HG02884 (cell line): ENCODE measurements around the gene OBSCN.

Experiments used
- ATAC-seq: cut with Tn5 transposase; IDR thresholded peaks from one replicate; pipeline ENCODE4 v1.9.1; 2021; ENCODE audit warnings: mild to moderate bottlenecking, moderate library complexity; ENCODE audit not compliant: unreplicated experiment

Gene OBSCN

DNA sequence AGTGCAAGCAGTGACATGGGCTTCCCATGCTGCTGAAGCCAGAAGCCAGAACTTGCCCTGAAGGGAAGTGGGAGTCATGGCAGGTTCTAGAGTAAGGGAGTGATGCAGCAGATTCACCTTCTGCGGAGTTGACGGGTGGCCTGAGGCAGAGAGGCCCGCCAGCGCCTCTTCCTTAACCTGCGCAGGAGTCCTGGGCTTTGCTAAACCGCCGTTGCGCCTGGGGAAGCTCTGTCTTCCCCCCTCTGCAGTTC, 67.3 kb downstream of the OBSCN start:
- no peak for ATAC-seq

DNA sequence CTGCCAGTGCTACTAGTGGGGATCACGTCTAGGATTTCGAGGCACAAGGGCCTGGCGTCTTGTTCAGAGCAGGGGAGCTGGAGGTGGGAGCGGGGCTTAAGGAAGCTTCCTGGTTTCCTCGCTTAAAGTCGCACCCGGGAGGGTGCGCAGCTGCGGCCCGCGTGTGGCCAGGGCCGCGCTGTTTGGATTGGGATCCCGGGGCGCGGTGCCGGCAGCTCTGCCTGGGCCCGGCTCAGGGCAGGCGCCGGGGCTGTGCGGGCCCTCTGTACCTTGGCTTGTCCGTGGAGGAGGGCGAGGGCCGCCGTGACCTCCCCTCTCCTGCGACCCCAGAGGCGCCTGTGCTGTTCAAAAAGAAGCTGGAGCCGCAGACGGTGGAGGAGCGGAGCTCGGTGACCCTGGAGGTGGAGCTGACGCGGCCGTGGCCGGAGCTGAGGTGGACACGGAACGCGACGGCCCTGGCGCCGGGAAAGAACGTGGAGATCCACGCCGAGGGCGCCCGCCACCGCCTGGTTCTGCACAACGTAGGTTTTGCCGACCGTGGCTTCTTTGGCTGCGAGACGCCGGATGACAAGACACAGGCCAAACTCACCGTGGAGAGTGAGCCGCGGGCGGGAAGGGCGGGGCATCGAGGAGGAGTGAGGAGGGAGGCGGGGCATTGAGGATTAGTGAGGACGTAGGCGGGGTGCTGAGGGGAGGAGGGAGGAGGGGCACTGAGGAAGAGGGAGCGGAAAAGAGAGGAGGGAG, 67.8 kb downstream of the OBSCN start:
- ATAC-seq: peak; percentile 79

DNA sequence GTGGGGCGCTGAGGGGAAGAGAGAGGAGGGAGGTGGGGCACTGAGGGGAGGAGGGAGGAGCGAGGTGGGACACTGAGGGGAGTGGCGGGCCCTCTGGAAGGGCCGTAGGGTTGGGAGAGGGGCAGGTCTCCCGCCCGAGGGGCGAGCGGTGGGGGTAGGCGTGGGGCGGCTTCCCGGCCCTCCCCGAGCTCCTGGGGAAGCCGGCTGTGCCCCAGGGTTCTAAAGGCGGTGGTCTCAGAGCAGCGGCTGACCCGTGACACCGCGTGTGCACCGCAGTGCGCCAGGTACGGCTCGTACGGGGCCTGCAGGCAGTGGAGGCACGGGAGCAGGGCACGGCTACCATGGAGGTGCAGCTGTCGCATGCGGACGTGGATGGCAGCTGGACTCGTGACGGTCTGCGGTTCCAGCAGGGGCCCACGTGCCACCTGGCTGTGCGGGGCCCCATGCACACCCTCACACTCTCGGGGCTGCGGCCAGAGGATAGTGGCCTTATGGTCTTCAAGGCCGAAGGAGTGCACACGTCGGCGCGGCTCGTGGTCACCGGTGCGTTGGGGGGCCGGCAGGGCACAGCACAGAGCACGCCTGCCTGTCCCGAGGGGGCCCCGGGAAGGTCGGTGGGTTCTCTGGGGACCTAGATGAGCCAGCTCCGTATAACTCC, 68.5 kb downstream of the OBSCN start:
- no peak for ATAC-seq

DNA sequence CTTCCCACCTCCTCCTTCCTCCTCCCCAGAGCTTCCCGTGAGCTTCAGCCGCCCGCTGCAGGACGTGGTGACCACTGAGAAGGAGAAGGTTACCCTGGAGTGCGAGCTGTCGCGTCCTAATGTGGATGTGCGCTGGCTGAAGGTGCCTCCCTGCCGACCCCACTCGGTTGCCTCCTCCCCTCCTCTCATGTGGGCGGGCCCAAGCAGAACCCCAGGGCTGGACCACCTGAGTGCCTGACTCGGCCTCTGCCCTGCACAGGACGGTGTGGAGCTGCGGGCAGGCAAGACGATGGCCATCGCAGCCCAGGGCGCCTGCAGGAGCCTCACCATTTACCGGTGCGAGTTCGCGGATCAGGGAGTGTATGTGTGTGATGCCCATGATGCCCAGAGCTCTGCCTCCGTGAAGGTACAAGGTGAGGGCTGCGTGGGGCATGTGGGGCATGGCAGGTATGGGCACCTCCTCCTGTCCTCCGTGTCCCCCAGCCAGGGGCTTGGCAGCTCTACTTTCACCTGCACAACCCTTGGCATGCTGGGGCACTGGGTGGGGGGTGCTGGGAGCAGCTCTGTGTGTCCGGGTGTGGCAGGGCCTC, 69.2 kb downstream of the OBSCN start:
- ATAC-seq: no peak

DNA sequence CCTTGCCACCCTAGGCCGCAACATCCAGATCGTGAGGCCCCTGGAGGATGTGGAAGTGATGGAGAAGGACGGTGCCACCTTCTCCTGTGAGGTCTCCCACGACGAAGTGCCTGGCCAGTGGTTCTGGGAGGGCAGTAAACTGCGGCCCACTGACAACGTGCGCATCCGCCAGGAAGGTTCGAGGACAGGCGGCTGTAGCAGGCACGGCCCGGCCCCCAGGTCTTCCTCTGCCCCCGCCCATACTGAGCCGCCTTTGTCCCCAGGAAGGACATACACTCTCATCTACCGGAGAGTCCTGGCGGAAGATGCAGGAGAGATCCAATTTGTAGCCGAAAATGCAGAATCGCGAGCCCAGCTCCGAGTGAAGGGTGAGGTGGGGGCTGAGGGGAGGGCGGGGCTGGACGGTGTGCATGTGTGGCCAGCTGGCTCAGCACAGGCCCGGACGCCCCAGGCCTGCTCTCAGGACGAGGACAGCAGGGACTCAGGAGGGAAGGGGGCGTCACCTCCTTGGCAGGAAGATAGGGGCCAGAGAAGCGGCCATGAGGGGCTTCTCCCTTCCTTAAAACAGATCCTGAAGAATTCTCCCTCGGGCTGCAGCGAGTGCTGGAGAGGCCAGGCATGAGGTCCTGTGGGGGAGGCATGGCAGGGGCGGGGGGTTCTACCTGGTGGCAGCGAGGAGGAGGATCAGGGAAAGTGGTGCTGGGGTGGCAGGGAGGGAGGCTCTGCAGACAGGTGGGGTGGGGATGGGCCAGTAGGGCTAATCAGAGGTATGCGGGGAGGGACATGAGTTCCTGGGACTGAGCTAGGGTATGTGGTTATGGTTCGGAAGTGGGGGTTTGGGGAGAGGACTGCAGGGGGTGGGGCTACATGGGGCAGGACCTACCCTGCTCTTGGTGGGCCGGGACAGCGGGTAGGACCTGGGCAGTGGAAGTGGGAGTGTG, 69.9 kb downstream of the OBSCN start:
- no peak for ATAC-seq

DNA sequence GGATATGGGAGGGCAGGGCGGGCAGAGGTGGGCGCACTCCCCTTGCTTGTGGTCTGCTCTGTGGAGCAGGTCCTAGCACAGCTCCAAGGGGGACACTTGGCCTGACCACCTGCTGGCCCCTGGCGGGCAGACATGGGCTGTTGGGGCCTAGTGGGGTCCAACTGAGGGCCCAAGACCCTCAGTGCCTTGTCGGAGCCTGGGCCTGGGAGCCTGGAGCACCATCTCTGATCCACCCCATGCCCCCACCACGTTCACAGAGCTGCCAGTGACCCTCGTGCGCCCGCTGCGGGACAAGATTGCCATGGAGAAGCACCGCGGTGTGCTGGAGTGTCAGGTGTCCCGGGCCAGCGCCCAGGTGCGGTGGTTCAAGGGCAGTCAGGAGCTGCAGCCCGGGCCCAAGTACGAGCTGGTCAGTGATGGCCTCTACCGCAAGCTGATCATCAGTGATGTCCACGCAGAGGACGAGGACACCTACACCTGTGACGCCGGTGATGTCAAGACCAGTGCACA, 70.6 kb downstream of the OBSCN start:
- ATAC-seq: no peak

DNA sequence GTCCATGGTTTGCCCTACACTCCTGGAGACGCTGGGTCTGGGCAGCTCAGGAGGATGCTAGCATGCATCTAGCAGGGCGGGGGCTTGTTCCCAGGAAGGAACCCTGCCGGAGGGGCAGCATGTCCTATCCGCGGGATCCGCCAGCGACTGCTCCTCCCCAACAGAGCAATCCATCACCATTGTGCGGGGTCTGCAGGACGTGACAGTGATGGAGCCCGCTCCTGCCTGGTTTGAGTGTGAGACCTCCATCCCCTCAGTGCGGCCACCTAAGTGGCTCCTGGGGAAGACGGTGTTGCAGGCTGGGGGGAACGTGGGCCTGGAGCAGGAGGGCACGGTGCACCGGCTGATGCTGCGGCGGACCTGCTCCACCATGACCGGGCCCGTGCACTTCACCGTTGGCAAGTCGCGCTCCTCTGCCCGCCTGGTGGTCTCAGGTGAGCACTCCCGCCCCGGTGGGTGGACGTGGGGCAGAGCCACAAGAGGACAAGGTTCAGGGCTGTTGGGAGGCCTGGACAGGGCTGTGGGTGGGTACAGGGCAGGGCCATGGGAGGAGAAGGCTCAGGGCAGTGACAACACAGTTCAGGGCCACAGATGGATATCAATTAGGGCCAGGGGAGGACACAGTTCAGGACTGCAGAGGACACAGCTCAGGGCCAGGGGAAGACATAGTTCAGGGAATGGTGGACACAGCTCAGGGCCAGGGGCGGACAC, 71.3 kb downstream of the OBSCN start:
- ATAC-seq: no peak

DNA sequence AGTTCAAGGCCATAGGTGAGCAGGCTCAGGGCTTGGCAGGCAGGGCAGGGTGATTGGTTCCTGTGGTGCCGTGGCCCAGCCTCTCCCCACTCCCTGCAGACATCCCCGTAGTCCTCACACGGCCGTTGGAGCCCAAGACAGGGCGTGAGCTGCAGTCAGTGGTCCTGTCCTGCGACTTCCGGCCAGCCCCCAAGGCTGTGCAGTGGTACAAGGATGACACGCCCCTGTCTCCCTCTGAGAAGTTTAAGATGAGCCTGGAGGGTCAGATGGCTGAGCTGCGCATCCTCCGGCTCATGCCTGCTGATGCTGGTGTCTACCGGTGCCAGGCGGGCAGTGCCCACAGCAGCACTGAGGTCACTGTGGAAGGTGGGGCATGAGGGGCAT, 71.9 kb downstream of the OBSCN start:
- no peak for ATAC-seq

DNA sequence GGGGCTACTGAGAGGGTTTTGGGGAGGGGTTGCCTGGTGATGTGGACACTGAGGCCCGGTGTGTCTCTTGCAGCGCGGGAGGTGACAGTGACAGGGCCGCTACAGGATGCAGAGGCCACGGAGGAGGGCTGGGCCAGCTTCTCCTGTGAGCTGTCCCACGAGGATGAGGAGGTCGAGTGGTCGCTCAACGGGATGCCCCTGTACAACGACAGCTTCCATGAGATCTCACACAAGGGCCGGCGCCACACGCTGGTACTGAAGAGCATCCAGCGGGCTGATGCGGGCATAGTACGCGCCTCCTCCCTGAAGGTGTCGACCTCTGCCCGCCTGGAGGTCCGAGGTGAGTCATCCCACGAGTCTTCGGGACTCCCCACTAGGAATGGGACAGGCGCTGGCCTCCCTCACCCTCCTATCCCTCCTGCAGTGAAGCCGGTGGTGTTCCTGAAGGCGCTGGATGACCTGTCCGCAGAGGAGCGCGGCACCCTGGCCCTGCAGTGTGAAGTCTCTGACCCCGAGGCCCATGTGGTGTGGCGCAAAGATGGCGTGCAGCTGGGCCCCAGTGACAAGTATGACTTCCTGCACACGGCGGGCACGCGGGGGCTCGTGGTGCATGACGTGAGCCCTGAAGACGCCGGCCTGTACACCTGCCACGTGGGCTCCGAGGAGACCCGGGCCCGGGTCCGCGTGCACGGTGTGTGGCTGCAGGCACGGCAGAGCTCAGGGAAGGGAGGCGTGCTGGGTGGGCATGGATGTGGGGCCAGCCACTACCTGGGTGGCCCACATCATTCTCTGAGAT, 72.5 kb downstream of the OBSCN start:
- no peak for ATAC-seq

DNA sequence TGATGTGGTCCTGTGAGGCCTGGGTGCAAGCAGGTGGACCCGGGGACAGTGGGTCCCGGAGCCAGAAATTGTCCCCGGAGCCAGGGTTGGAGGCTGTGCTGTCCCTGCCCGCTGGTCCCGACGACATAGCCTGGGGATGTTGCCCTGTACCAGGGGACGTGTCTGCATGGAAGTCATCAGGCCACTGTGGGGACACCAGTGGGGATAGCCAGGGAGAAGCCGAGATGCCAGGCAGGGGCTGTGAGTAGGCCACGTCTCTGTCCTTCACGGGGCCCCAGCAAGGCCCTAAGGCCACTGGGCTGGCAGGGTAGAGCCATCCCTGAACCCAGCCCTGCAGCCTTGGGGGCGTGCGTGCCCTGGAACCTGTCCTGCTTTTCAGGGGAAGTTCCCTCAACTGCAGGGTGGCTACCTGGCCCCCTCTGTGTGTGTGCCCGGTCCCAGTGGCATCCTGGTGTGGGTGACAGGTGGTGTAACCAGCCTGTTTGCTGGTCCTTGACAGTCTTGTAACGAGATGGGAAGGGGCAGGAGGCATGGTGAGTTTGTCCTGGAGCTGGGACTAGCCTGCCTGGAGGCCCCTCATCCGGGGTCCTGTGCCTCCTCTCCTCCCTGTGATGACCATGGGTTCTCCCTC, 73.2 kb downstream of the OBSCN start:
- no peak for ATAC-seq

DNA sequence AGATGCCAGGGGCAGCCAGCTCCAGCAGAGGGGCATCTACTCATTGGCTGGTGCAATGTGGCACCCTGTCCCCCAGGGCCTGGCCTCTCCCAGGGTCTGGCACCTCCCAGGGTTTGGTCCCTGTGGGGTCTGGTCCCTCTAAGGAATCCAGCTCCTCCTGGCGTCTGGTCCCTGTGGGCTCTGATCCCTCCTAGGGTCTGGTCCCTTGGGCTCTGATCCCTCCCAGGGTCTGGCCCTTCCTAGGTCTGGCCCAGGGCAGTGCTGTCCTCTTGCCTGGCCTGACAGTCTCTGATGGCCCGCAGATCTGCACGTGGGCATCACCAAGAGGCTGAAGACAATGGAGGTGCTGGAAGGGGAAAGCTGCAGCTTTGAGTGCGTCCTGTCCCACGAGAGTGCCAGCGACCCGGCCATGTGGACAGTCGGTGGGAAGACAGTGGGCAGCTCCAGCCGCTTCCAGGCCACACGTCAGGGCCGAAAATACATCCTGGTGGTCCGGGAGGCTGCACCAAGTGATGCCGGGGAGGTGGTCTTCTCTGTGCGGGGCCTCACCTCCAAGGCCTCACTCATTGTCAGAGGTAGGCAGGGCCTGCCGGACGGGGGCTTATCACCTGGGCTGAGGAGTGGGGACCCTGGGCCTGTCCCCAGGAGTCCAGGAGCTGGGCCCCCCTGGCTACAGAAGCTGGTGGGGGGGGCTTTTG, 73.9 kb downstream of the OBSCN start:
- no peak for ATAC-seq

DNA sequence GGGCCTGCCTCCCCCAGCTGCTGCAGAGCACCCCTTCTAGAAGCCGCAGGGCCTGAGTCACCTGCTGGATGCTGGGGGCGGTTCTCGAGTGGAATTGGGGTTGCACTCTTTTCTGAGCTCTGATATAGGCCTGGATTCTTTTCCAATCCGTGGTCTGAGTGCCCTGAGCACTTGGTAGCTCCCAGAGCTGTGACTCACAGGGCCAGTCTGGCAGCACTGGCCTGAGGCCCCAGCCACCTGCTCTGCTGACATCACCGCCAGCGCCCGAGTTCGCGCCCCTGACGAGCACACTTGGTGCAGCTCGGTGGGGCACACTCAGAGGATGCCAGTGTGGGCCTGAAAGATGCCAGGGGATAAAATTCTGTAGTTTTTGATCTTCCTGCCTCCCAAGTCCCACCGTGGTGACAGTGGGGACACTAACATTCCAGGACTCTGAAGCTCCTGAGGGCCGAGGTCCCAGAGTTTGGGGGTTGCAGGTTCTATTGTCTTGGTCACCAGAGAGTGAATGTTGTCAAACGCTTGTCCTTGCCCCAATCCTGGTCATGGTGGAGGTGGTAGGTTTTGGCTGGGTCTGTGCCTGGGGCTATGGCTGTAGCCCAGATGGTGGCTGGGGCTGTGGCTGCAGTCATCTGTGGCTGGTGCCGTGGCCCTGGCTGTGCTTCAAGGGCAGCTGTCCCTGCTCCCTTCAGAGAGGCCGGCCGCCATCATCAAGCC, 74.6 kb downstream of the OBSCN start:
- ATAC-seq: no peak

DNA sequence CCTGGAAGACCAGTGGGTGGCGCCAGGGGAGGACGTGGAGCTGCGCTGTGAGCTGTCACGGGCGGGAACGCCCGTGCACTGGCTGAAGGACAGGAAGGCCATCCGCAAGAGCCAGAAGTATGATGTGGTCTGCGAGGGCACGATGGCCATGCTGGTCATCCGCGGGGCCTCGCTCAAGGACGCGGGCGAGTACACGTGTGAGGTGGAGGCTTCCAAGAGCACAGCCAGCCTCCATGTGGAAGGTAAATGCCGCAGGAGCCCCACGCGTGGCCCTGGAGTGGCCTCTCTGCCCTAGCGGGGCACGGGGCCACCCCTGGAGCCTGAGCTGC, 75.2 kb downstream of the OBSCN start:
- ATAC-seq: no peak

DNA sequence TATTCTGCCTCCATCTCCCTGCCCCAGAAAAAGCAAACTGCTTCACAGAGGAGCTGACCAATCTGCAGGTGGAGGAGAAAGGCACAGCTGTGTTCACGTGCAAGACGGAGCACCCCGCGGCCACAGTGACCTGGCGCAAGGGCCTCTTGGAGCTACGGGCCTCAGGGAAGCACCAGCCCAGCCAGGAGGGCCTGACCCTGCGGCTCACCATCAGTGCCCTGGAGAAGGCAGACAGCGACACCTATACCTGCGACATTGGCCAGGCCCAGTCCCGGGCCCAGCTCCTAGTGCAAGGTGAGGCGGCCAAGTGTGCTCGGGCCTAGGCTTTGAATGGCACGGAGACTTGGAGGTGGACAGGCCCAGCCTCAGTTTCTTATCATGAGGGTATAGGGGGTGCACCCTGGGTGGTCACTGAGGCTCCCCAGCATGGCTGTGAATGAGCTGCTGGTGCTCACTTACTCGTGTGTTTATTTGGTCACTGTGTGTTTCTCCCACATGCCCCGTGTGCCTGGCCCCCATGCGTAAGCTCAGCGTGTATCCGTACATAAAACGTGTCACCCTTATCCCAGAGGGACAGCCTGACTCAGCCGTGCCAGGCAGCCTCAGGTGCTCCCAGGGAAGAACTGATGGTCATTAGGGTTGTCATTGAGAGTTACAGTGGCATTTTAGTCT, 75.8 kb downstream of the OBSCN start:
- no peak for ATAC-seq

DNA sequence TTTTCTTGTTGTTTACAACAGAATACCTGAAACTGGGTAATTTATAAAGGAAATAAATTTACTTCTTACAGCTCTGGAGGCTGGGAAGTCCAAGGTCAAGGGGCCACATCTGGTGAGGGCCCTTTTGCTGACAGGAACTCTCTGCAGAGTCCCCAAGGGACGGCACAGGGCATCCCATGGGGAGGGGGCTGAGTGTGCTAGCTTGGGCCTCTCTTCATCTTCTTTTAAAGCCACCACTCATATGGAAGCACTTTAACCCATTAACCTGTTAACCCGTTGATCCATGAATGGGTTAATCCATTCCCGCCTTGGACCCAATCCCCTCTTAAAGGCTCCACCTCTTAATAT, 76.3 kb downstream of the OBSCN start:
- ATAC-seq: no peak

DNA sequence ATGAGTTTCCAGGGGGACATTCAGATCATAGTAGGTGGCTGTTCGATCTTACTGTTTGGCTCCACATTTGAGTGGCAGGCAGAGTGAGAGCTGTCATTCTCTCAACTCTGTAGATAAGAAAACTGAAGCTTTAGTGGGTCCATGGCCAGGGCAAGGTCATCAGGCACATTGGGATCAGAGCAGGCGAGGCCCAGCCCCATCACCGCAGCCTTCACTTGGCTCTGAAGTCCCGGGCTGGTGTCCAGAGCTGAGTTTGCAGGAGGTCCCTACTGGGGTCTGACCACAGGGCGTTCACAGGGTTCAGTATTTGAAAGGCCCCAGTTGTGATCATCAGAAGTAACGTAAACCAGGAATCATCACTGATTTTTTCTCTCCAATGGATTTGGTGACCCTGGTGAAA, 76.7 kb downstream of the OBSCN start:
- no peak for ATAC-seq

DNA sequence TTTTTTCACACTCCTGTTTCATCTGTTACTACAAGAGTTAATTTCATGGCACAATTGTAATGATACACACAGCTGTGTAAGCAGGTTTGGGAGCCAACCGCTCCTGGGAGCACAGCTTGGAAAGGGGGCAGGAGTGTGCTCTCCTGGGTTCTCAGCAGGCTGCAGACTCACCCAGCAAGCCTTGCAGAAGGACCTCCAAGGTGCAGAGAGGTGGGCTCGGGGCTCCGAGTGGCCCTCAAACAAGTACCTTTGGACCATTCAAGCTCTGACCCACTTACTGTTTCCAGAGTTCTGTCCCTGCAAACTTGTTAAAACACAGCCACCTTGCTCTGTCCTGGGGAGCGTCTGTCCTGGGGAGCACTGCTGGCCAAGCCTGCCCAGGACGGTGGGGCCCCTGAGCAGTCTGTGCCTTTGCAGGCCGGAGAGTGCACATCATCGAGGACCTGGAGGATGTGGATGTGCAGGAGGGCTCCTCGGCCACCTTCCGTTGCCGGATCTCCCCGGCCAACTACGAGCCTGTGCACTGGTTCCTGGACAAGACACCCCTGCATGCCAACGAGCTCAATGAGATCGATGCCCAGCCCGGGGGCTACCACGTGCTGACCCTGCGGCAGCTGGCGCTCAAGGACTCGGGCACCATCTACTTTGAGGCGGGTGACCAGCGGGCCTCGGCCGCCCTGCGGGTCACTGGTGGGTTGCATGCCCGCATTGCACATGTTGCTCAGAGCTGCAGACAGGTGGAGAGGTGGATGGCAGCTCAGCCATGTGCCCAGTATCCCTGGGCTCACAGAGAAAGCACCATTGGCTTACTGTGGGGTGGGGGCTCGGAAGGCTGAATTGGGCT, 78.0 kb downstream of the OBSCN start:
- ATAC-seq: no peak
